ENCODE measurements around the gene CTNNA1. TPM values are rescaled to one million over a fixed set of nuclear protein-coding genes. Genes with fewer than 3 reads are reported as not detected.

The CTNNA1 gene
- total RNA-seq, 1 donor from 2014 or later = 310 TPM

- intact Hi-C loops (cut with DNase I) = no loop called here
- no peaks in the 10 kb centered on the region for H3K9me3 ChIP-seq
- H3K27me3 ChIP-seq = no peaks in the 10 kb centered on the region
- H3K36me3 ChIP-seq = no peaks in the 10 kb centered on the region
- no peak for DNase-seq (ENCODE audit: low spot score in 2 of 2)
- H3K4me1 ChIP-seq = peaks cover 0 to 37% of the 10 kb centered on the region in 2 donors
- no peak for TF ChIP-seq CTCF (IDR thresholded peaks at IDR 0.05)
- peak within 1 kb of the TSS in 1 of 2 donors; percentile 31 for H3K4me3 ChIP-seq
- H3K27ac ChIP-seq = no peak within 1 kb of the TSS
Observed at GRCh38 chr5:138874771-138875551, 121.7 kb downstream of the CTNNA1 start, which contains the start of gene LRRTM2. Gene LRRTM2, minus strand, starts transcription at chr5:138875335. Its CDS starts 424 bp downstream, at chr5:138874911.

GRCh38 chr5:138875552-138875875 lies 122.3 kb downstream of the CTNNA1 start:
- intact Hi-C loops (cut with DNase I) = no loop called here
- Histone ChIP-seq H3K27me3 (no peaks in the 10 kb centered on the region), H3K4me3 (peak overlapping the region in 1 of 2 donors; percentile 31), H3K27ac (no peak overlapping the region), H3K4me1 (peaks cover 0 to 34% of the 10 kb centered on the region in 2 donors), H3K9me3 (no peaks in the 10 kb centered on the region), H3K36me3 (no peaks in the 10 kb centered on the region)
- no peak for TF ChIP-seq CTCF (IDR thresholded peaks at IDR 0.05)
- no peak for DNase-seq (ENCODE audit: low spot score in 2 of 2)

- no peaks in the 10 kb centered on the region for H3K36me3 ChIP-seq
- H3K27me3 ChIP-seq = no peaks in the 10 kb centered on the region
- no peak for DNase-seq (ENCODE audit: low spot score in 2 of 2)
- H3K4me1 ChIP-seq = peaks cover 0 to 30% of the 10 kb centered on the region in 2 donors
- H3K27ac ChIP-seq = no peak overlapping the region
- no peak overlapping the region for H3K4me3 ChIP-seq
- no peak for TF ChIP-seq CTCF (IDR thresholded peaks at IDR 0.05)
- intact Hi-C loops (cut with DNase I) = no loop called here
- no peaks in the 10 kb centered on the region for H3K9me3 ChIP-seq
Observed at GRCh38 chr5:138875946-138876345, 122.7 kb downstream of the CTNNA1 start.

GRCh38 chr5:138876811-138877210 lies 123.6 kb downstream of the CTNNA1 start:
- intact Hi-C loops (cut with DNase I) = no loop called here
- Histone ChIP-seq H3K4me3 (no peak overlapping the region), H3K27me3 (no peaks in the 10 kb centered on the region), H3K27ac (no peak overlapping the region), H3K9me3 (no peaks in the 10 kb centered on the region), H3K36me3 (no peaks in the 10 kb centered on the region), H3K4me1 (peaks cover 0 to 28% of the 10 kb centered on the region in 2 donors)
- no peak for DNase-seq (ENCODE audit: low spot score in 2 of 2)
- no peak for TF ChIP-seq CTCF (IDR thresholded peaks at IDR 0.05)

GRCh38 chr5:138878437-138879235 lies 125.4 kb downstream of the CTNNA1 start:
- TF ChIP-seq CTCF (IDR thresholded peaks at IDR 0.05) = no peak
- peaks cover 0 to 21% of the 10 kb centered on the region in 2 donors for H3K4me1 ChIP-seq

More at GRCh38 chr5:138878437-138879235, 125.4 kb downstream of the CTNNA1 start:
- Histone ChIP-seq H3K27me3 (no peaks in the 10 kb centered on the region), H3K9me3 (no peaks in the 10 kb centered on the region), H3K36me3 (no peaks in the 10 kb centered on the region), H3K4me3 (no peak overlapping the region), H3K27ac (no peak overlapping the region)
- intact Hi-C loops (cut with DNase I) = no loop called here
- DNase-seq (ENCODE audit: low spot score in 2 of 2) = no peak

All from ascending aorta (tissue), 2 donors.